Measurements from ENCODE around the gene TECPR1.

Gene TECPR1

DNA sequence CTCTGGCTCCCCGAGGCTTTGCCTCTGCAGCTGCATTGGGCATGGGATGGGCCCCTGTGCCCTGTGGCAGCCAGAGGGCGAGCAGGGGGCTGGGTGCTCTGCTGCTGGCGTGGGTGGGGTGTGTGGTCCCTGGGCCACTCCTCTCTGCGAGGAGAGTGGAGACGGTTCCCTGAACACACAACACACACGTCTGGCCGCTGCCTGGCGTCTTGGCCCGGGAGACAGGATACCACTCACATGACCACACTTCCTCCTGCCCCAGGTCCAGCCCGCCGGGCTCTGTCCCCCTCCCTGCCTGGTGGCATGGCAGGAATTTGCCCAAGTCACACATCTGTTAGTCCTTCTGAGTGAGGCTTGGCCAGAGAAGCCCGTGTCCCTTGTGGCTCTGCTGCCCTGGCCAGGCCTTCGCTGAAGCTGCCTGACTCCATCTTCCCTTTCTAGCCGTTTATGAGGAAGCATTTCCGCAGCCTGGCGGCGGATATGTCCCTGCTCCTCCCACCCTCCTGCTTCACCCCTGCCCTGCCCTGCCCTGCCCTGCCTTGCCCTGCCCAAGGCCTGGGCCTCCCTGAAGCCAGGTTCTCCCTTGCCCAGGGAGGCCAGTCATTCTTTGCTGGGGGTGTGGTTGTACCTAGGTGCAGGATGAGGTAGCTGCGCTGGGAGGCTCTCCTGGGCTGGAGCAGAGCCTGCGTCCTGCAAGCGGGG is 32.5 kb upstream of the TECPR1 start:
- DNase-seq = peak in 1 of 2 donors; percentile 31

DNA sequence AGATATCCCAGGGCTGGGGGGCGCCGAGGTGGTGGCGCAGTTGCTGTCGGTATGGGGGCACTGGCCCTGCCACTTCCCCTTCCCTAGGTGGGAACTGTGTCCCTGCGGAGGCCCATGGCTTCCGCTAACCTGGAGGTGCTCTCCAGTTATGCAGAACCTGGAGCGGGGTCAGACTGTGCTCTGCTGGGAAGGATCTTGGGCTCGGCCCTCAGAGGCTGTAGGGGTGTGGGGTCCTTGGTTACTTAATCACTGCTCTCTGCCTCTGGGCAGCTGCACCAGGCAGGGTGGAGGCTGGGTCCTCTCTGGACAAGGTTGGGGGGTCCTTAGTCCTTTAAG is 31.8 kb upstream of the TECPR1 start:
- DNase-seq = no peak

DNA sequence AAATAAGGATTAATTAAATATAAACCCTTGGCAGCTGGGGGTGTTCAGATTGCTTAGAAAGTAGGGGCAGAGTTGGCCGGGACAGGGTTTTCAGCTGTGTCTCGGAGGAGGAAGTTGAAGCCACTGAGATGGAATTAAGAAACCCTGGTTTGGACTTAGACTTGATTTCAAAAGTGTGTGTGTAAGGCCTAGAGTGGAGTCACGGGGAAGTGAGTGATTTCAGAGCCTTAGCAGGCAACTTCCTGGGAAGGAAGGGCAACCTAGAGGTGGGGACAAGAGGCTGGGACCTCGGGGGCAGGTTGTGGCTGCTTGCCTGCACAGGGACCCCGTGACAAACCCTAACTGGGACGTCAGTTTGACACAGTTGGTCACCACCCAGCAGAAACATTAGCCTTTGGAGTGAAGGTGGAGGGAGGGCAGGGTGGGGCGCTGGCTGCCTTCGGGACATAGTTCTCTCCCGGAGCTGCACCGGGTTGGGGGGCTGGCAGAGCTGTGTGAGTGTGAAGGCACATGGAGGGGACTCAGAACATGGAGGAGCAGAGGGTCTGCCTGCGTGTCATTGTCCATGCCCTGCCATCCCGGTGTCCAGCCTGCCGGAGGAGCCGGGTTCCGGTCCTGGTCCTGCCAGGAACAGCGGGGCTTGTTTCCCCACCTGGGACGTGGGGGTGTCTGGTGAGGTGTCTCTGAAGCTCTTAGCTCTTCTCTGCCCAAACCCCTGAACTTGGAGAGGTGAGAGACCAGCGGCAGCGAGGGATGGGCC is 31.3 kb upstream of the TECPR1 start:
- DNase-seq = peak in 1 of 2 donors; percentile 53

DNA sequence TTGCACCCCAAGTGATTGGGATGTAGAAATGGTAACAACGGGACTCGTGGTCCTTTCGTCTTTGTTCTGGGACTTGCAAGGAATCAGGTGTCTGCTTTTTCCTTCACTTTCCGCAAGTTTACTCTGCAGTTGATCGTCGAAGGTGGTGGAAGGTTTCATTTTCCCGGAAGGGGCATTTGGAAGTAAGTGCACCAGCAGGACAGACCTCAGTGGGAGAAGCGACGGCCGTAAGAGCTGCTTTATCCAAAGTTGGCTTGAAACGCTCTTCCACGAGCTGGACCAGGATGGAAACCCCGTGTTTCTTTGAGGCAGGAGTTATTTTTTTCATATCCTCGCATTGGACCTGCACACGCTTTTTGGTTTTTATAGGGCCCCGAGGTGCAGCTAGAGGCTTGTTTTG is 30.7 kb upstream of the TECPR1 start:
- DNase-seq = no peak

DNA sequence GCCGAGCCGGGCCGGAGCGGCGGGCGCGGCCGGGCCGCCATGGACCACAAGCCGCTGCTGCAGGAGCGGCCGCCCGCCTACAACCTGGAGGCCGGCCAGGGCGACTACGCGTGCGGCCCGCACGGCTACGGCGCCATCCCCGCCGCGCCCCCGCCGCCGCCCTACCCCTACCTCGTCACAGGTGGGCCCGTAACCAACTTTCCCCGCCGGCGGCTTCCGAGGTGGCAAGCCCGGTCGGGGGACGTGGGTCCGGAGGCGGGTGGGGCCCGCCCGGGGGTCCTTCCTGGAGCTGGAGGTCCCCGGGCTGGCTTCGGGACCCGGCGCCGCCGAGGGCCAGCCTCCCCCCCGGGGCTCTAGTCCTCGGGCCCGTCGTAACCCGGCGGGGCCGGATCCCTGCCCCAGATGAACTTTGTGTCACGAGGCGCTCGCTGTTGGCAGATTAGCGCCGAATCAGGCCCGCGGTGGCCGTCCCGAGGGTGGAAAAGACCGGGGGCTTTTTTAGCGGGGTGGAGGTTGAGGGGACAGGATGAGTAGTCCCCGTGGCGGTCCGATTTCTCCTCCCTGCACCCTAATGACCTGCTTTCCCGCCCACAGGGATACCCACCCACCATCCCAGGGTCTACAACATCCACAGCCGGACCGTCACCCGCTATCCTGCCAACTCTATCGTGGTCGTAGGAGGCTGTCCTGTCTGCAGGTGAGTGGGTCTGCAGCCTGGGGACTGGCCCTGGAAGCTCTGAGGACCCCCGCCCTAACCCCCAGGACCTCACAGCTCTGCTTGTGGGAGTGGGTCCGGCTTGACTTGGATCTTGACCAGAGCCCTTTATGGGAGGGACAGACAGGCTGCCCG is 29.9 kb upstream of the TECPR1 start:
- no peak for DNase-seq

DNA sequence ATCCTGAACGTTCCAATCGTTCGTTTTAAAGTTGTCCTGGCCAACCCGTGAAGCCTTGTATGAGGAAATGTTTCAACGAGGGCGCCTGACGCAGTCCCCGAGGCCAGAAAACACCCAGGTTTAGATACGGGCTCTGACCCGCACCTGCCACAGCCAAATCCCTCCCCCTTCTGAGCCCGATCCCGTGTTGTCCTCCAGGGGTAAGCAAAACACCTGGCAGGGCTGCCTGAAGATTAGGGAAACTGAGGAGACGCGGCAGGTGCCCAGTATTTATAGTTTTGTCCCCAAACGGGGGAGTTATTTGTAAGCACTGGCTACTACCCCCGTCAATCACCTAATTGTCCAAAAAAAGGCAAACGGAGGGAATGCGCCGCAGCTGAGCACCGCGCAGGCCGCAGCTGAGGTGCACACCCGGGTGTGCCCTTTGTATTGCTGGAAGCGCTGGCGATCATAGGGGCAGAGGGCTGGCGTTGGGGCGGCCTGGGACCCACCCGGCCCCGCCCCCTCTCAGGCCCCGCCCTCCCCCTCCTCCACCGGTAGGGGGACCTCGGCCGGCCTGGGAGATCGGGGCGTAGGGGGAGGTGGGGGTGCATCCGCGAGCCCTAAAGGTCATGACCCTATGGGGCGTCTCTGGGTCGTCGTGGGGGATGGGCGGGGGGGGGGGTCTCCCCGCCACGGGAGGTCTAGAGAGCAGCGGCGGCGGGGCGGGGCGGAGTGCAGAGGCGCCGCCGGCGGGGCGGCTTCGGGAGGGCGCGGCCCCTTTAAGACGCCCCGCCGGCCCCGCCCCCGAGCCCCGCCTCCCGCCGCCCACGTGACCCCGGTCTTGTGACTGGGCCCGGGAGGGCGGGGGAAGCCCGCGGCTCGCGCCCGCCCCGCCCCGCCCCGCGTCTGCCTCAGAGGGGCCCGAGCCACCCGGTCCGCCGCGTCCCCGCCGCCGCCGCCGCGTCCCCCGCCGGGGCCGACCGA is 29.0 kb upstream of the TECPR1 start, which contains the start of gene BRI3:
BRI3 (plus strand) TSS at position 896 of the 966 bp plus-strand sequence. CDS start 110 bp downstream, outside the sequence.
- peak; percentile 65 to 88 for DNase-seq

DNA sequence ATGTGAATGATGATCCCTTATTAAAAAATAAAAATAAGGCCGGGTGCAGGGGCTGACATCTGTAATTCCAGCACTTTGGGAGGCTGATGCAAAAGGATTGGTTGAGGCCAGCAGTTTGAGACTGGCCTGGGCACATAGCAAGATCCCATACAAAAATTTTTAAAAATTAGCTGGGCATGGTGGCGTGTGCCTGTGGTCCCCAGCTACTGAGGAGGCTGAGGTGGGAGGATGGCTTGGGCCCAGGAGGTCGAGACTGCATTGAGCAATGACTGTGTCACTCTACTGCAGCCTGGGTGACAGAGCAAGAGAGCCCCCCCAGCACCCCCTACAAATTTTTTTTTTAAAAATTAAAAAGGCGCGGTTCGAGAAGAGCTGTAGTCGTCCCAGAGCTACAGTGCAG is 28.3 kb upstream of the TECPR1 start:
- DNase-seq = no peak

DNA sequence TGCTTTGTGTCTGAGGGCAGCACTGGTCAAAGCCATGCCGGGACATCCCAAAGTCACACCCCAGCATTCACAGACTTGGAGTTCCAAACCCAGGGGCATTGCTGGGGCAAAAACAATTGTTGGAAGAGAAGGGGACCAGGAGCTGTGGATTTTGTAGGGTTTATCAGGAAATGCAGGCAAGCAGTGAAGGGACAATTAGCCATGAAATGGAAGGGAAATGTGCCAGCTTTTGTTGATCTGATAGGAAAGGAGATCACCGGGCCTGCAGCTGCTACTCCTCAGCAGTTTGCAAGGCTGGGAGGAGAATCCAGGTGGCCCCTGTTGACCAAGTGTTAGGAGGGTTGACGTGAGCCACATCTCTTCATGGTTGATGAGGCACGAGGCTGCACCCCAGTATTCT is 26.9 kb upstream of the TECPR1 start:
- DNase-seq = no peak

DNA sequence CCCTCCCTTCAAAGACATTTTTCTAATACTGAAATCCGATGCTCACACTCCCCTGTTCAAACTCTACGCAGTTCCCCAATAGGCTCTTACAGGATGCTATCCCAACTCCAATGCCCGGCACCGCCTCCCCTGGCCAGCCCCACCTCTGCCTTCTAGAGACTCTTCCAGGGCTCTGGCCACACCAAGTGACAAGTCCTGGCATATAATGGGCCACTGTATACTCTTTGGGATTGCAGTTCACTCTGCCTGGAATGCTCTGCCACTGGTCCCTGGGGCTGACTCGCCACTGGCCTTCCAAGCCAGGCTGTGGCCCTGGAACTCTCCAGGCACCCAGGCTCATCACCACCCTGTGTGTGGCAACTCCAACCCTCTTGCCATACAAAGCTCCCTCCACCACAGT is 26.4 kb upstream of the TECPR1 start:
- no peak for DNase-seq

DNA sequence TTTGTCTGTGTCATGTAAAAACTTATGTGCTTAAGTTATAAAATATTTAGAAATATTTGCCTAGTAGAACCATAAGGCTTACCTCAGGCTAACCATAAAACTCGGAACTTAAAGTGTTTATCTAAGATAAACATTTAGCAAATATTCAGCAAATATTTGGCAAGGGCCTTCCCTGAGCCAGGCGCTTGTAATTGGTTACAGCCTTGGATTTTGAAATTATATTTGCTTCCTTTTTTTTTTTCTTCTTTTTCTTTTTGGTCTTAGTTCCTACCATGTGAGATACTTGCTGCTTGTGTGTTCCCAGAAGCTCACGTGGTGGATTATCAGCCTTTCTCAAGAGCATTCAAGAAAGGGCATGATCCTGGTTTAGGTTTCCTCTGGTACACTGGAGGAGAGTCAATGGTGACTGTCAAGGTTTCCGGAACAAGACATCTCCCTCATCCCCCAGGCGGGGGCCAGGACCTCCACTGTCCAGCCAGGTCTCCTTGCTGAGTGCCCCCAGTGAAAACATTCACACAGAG is 24.3 kb upstream of the TECPR1 start:
- no peak for DNase-seq

DNA sequence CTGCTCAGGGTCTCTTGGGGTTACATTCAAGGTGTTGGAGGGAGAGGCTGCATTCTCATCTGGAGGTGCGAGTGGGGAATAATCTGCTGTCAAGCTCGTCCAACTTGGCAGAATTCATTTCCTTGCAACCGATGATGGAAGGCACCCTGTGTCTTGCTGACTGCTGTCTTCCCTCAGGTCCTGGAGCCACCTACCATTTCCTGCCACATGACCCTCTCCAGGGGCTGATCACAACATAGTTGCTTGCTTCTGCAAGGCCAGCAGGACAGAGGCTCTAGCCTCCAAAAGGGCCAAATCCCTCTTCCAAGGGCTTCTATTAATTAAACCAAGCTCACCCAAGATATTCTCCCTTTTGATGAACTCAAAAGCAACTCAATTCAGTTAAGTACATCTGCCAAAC is 15.3 kb upstream of the TECPR1 start:
- DNase-seq = no peak

DNA sequence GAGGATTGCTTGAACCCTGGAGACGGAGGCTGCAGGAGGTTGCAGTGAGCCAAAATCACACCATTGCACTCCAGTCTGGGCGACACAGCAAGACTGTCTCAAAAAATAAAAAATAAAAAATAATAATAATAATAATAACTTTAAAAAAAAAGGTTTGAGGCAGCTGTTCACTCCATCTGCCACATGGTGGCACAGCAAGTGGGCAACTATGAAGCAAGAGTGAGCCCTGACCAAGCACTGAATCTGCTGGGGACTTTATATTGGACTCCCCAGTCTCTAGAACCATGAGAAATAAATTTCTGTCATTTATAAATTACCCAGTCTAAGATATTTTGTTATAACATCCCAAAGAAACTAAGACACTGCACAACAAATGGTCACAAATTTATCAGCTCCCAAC is 14.8 kb upstream of the TECPR1 start:
- DNase-seq = no peak

DNA sequence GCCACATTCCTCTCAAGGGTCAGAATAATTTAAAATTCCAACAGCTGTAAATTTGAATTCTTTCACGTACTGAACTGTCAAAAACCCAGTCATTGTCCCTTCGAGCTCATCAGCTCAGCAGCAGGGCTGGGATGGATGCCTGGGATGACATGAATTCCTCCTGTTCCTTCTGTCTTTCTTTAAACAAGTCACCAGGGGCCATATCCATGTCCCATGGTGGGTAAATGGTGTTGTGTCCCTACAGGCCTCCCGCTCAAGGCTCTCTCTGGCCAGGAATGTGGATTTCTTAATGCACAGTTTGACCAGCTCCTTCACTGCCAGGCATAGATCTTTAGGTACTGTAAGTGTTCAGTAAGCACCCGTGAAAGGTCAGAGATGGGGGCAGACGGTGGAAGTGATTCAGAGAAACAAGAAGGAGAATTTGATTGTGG is 13.8 kb upstream of the TECPR1 start:
- no peak for DNase-seq

DNA sequence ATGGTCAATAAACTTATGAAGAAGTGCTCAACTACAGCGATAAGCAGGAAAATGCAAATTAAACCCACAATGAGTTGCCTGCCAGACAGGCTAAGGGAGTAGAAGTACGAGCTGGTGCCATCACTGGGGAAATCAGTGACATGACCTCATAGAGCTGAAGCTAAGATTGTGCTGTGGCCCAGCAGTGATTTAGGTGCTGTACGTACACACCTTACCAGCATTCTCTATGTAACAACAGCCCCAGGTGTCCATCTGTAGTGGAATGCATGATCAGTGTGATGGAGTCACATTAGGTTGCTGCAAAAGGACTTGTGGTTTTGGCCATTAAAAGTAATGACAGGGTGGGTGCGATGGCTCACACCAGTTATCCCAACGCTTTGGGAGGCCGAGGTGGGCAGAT is 5.7 kb upstream of the TECPR1 start:
- no peak for DNase-seq

DNA sequence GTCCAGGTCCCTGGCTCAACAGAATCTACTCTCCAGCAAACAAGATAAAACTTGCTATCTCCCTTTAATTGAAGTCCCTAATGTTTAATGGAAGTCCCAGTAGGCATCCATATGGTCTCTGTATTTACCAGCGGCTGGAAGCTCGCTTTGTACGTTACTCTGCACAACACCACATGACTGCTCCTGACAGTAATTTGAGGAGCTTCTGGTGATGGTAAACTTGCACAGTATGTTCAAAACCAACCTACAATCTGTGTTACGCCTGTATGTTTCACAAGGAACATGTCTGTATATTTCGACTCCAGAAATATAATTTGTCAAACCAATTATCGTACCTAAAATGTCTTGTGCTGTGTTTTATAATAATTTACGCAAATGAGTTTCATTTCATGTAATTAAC is 4.4 kb upstream of the TECPR1 start:
- DNase-seq = no peak

DNA sequence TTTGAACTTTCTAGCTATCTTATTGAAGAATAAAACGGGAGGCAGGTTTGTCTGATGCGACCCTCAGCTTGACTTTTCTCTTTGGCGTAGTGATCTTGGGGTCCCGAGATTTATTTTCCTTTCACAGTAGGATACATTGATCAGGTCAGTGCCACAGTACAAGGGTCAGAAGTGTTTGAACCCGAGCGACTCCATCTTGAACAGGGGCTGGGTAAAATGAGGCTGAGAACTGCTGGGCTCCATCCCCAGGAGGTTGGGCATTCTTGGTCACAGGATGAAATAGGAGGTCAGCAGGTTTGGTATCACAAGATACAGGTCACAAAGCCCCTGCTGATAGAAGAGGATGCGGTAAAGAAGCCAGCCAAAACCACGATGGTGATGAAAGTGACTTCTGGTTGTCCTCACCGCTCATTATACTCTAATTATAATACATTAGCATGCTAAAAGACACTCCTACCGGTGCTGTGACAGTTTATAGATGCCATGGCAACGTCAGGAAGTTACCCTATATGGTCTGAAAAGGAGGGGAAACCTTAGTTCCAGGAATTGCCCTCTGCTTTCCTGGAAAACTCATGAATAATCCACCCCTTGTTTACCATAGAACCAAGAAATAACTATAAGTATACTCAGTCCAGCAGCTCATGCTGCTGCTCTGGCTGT is 3.0 kb upstream of the TECPR1 start:
- DNase-seq = no peak

DNA sequence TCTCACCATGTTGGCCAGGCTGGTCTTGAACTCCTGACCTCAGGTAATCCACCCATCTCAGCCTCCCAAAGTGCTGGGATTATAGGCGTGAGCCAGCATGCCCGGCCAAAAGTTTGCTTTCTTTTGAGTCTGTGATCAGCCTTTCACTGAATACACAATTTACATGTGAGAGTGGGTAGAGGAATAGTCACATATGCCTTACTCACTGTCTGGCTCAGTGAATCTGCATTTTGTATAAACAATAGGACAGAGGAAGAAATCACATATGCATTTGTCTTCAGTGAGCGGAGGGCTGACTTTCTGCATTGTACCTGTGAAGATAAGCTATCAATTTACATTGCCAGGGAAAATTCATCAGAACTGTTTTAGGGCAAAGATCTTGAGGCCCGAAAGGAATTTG is 2.5 kb upstream of the TECPR1 start:
- DNase-seq = no peak

DNA sequence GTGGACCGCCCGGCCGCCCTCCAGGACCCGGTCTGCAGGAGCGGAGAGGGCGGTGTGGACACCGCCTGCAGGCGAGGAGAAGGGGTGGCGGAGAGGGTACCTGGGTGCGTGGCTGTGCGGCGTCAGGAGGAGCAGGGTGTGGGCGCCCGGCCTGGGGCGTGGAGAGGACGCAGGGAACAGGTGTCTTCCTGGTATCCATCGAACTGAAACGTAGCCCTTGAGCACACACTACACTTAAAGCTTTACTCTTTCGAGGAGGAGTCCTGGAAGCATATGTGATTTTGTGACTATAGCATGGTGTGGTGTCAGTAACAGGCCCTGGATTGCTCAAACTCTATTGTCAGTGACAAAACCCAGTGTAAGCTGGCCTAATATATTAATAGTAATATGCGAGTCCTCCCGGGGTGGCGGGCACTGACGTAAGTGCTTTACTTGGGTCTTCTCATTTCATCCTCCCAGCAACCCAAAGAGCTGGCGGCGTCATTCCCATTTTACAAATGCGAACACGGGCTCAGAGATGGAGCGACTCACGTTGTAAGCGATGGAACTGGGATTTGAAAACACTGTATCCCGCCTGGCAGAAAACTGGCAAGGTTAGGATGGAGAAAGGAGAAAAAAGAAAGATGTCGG is 508 bp upstream of the TECPR1 start:
- no peak for DNase-seq

DNA sequence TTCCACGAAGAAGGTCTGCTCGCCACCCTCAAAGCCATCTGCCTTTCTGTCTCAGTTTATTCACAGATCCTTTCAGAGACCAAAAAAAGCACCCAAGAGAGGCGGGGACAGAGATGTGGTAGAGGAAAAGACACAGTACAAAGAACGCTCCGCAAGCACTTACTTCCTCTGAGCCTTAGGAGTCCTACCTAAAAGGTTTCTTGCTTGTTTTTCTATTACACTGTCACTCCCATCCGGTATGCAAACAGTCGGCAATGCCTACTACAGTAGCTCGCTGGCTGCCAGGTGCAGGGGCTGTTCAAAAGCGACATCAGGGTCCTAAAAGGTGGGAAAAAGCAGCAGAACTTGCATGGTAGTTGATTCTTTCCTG is 816 bp downstream of the TECPR1 start:
- DNase-seq = no peak

DNA sequence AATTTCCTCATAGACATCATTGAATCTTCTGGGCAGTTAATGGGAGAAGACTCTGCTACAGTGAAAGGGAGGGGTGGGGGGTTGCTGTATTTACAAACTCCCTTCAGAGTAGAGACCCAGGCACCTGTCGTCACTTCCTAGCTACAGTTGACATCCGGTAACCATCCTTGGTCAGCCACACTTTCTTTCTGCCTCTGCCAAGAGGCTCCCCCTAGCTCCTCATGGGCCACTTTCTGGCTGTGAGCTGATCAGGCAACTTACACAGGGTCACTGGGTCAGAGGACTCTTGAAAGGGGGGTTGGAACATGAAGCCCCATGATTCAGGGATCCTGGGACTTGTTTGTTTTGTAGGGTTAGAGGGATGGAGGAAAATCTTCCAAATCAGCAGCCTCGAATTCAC is 1.2 kb downstream of the TECPR1 start:
- DNase-seq = no peak

DNA sequence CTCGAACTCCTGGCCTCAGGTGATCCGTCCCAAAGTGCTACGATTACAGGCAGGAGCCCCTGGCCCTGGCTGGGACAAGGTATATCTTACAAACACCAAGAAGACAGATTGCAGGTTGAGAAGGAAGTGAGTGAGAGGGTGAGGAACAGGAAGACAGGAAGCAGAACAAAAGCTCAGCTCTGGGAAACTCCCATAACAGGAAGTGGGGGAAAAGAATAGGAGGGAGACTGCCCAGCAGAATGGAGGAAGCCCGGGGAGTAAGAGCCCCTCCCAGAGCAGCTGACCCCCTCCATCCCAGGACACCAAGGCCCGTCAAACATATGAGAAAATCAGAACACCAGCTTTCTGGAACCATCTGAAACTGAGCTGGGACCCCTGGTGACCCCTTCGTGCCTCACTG is 2.9 kb downstream of the TECPR1 start:
- DNase-seq = no peak
